Peyer's patch (tissue), 4 donors: Measurements from ENCODE around the gene CDH4.

ENCODE experiments used
- CTCF ChIP-seq, 6 experiments: fragments of 450-650 bp in 4 of 6; fragments of 200-600 bp in 2 of 6; sonication (generic) in 1 of 6; IDR thresholded peaks; one replicate each; pipeline ENCODE4 v1.5.1; 2017 to 2019; ENCODE audit warnings: antibody characterized with exemption in 6 of 6, mild to moderate bottlenecking in 3 of 6, moderate library complexity in 1 of 6
- POLR2A ChIP-seq, 2 donors: fragments of 450-650 bp; IDR thresholded peaks; one replicate each; pipeline ENCODE4 v1.5.1; 2017; ENCODE audit warnings: antibody characterized with exemption in 2 of 2, mild to moderate bottlenecking in 2 of 2, moderate library complexity in 2 of 2

GRCh38 chr20:61566691-61567090, 314.6 kb downstream of the CDH4 start:
- TF ChIP-seq CTCF (IDR thresholded peaks at IDR 0.05) (no peak), POLR2A (IDR thresholded peaks at IDR 0.05) (no peak)
